Measurements from ENCODE around the gene KAT7.
A peak's percentile ranks its signal among the peaks of the same experiment; 100 is the strongest.

The KAT7 gene

GRCh38 chr17:49842371-49842770, 53.9 kb downstream of the KAT7 start:
- no peak for DNase-seq

DNA sequence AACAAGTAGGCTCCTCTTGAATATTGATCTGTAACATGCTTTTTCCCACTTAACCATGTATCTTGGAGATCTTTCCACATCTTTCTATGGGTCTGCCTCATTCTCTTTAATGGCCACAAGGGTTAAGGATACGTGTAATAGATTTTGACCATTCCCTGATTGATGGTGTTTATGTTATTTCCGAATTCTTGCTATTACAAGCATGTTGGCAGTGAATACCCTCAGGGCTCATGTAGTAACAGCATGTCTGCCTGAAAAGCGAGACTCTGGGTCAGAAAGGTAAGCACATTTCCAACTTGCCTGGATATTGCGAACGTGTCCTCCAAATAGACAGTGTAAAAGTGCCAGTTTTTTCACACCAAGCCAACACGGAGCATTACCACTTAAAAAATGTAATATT, 54.4 kb downstream of the KAT7 start:
- no peak for DNase-seq

GRCh38 chr17:49843774-49844350, 55.4 kb downstream of the KAT7 start:
- no peak for DNase-seq

DNA sequence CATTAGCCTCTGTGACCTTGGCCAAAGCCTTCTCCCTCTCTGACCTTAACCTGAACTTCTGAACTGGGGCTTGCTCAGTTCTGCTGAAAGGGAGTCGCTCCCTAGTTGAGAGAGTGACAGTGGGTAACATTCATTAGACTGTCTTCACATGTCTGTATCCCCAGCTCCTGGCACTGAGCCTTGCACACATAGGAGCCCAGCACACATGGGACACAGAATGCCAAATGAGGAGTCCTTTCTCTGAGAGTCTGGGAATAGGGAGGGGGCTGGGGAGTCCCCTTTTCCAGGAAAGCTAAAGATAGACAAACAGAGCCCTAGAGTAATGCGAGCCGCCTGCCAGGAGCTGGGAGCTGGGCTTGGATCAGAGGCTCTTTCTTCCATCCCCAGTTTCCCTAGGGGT, 56.8 kb downstream of the KAT7 start:
- DNase-seq: no peak

GRCh38 chr17:49846938-49847712, 58.6 kb downstream of the KAT7 start:
- DNase-seq: no peak

DNA sequence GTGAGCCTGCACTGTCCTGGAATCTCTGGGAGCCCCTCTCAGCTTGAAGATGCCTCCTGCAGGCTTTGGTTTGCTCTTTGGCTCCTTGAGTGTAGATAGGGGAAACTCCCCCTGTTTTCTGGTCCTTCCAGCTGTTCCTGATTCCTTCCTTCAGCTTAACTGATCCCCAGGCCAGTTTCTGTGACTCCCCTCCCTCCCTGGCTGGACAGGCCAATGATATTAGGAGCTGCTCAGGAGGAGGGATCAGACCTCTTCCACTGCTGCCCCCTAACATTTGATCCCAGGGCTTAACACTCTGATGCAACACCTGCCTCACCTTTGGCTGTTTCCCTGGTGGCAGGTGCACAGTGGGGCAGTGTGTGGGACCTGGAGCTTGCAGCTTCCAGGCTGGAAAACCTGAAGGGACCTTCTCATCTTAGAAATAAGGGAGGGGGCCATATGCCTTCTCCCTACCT, 59.6 kb downstream of the KAT7 start, which contains the start of gene TAC4:
TAC4 (minus strand) TSS at position 51 of the 455 bp plus-strand sequence. CDS start 52 bp downstream, outside the sequence.
- no peak for DNase-seq

DNA sequence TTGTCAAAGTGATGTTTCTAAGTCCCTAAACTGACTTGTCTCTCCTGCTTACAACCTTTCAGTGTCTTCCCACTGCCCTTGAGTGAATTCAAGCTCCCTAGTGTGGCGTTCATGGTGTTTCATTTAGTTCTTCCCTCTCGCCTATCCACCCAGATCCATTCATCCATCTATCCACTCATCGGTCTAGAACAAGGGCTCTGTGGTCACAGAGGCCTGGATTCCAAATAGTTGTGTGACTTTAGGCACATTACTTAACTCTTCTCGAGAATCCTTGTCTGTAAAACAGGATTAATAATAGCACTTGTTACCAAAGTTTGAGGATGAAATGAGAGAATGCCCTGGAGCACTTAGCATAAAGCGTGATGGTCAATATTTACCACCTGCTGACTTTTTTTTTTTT, 60.3 kb downstream of the KAT7 start:
- DNase-seq: no peak

DNA sequence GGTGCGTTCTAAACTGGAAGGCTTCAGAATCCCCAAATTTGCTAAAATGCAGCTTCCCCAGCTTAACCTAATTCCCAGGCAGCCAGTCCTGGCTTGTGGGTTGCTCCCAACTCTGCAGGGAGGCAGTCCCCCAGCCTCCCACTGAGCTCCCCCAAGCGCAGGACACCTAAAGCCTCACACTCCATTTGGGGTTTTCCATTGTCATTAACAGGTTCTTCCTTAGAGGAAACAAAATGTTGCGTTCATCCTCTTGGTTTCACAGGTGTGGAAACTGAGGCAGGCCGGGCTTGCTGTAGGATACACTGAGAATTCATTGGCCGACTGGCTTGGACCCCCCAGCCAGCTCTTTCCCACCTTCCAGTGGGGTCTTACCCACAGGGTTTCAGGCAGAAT, 61.7 kb downstream of the KAT7 start:
- DNase-seq: no peak

- DNase-seq: no peak
Observed at GRCh38 chr17:49850772-49851386, 62.4 kb downstream of the KAT7 start.

DNA sequence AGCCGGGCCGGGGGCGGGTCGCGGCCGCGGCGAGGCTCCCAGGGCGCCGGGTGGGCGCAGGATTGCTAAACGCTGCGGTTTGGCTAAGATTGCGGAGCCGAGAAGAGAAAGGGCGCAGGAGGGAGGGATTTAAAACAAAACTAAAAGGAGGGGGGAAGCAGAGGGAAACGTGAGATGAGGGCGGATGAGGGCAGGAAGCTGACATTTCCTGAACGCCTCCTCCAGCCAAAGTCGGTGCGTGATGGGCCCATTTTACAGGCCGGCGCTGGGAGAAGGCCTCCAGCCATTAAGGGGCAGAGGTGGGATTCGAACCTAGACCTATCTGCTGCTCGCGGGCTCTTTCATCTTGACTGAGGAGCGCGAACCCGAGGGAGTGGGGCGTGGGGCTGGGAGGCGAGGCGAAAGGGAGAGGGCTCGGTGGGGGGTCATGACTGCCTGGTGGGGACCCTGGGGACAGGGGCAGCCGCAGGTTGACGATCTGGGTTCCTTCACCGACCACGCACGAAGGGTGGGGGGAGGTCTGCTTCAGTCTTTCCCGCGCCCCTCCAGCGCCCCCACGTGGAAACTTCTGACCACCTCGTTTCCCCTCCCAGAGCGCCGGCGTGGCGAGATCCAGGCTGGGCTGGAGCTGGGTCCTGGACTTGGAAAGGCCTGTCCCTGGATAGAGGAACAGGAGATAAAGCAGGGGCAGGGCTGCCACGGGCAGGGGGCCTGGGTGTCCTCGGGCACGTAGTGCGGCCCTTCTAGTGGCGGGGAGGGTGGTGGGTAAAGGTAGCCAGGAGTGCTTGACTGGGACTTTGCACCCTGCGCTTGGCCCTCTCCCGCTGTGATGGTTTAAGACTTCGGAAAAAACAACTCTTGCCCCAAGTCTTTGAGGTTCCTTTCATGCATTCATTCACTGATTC, 63.2 kb downstream of the KAT7 start:
- peak; percentile 61 for DNase-seq

DNA sequence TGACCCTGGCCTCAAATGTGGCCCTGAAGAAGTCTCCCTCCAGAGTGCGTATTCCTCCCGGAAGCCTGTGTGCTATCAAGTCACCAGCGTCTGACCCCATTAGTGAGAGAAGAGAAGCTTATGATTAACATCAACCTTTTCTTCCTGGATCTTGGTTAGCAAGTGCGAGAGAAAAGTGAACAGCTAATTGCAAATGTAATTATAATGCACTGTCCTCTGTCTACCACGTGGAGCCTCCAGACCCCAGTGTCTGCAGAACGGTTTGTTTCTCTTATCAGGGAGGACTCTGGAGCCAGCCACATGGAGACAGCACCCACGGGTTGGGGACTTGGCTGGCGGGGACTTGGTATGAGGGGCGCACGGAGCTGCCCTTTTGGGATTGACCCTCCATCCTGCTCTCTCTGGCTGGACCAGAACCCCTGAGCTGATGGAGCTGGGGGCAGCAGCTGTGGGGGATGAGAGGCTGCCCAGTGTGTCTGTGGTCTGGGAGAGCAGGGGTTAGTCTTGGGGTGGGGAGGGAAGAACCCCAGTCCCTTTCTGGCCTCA, 65.1 kb downstream of the KAT7 start:
- no peak for DNase-seq

- DNase-seq: no peak
Observed at GRCh38 chr17:49854126-49854525, 65.6 kb downstream of the KAT7 start.

- no peak for DNase-seq
Observed at GRCh38 chr17:49858796-49859195, 70.3 kb downstream of the KAT7 start.

- no peak for DNase-seq
Observed at GRCh38 chr17:49859991-49860953, 71.8 kb downstream of the KAT7 start.

- DNase-seq: peak; percentile 57
Observed at GRCh38 chr17:49861150-49861884, 72.8 kb downstream of the KAT7 start.

GRCh38 chr17:49862781-49863331, 74.4 kb downstream of the KAT7 start:
- DNase-seq: no peak

GRCh38 chr17:49866019-49866380, 77.5 kb downstream of the KAT7 start:
- DNase-seq: no peak

- no peak for DNase-seq
Observed at GRCh38 chr17:49866882-49867413, 78.5 kb downstream of the KAT7 start.

- DNase-seq: no peak
Observed at GRCh38 chr17:49869038-49869374, 80.5 kb downstream of the KAT7 start.

- no peak for DNase-seq
Observed at GRCh38 chr17:49870298-49870697, 81.8 kb downstream of the KAT7 start.

Measured in right kidney (tissue), 1 donor.